Mucosa of rectum (tissue), 2 donors: Measurements from ENCODE around the gene CCDC51.

Source experiments
- H3K27ac ChIP-seq, 2 donors: one replicate each; pipeline ENCODE4 v1.7.0; 2013; ENCODE audit warnings: inconsistent platforms in 2 of 2, low read depth in 2 of 2, low read length in 2 of 2
- H3K27me3 ChIP-seq, 2 donors: one replicate each; pipeline ENCODE4 v1.7.0; 2013; ENCODE audit warnings: low read length in 2 of 2; ENCODE audit not compliant: control insufficient read depth in 2 of 2, insufficient read depth in 2 of 2
- H3K36me3 ChIP-seq, 2 donors: one replicate each; pipeline ENCODE4 v1.7.0; 2013; ENCODE audit warnings: low read length in 2 of 2; ENCODE audit not compliant: control insufficient read depth in 2 of 2, insufficient read depth in 2 of 2
- H3K4me1 ChIP-seq, 2 donors: one replicate each; pipeline ENCODE4 v1.7.0; 2013; ENCODE audit warnings: low read length in 2 of 2, mild to moderate bottlenecking in 1 of 2; ENCODE audit not compliant: control insufficient read depth in 2 of 2, insufficient read depth in 2 of 2
- H3K4me3 ChIP-seq, 2 donors: one replicate each; pipeline ENCODE4 v1.7.0; 2013; ENCODE audit warnings: low read length in 2 of 2
- H3K9ac ChIP-seq, 2 donors: one replicate each; pipeline ENCODE4 v1.7.0; 2013; ENCODE audit warnings: low read length in 2 of 2, low read depth in 1 of 2, mild to moderate bottlenecking in 1 of 2
- H3K9me3 ChIP-seq, 2 donors: one replicate each; pipeline ENCODE4 v1.7.0; 2013; ENCODE audit warnings: low read length in 2 of 2; ENCODE audit not compliant: control insufficient read depth in 2 of 2
- donor health status: healthy.
- donor health status: Normal muscosa, but diverticular disease.

CCDC51 gene

GRCh38 chr3:48456456-48456855 is 16.5 kb upstream of the CCDC51 start:
- no peaks in the 10 kb centered on the region for H3K27me3 ChIP-seq
- H3K27ac ChIP-seq: no peak overlapping the region
- no peak overlapping the region for H3K9ac ChIP-seq
- no peaks in the 10 kb centered on the region for H3K4me1 ChIP-seq
- H3K4me3 ChIP-seq: no peak overlapping the region
- no peaks in the 10 kb centered on the region for H3K9me3 ChIP-seq
- peaks cover 35 to 48% of the 10 kb centered on the region in 2 donors for H3K36me3 ChIP-seq

GRCh38 chr3:48451270-48451669 is 11.4 kb upstream of the CCDC51 start:
- Histone ChIP-seq H3K36me3 (peaks cover 8 to 12% of the 10 kb centered on the region in 2 donors), H3K27ac (no peak overlapping the region), H3K4me3 (no peak overlapping the region)

GRCh38 chr3:48446425-48447193 is 6.7 kb upstream of the CCDC51 start, which contains the start of gene ATRIP:
ATRIP (plus strand) TSS chr3:48446737; CDS start chr3:48446846, 109 bp downstream.
- Histone ChIP-seq H3K27ac (peak within 1 kb of the TSS; percentile 85 to 91), H3K9ac (peak within 1 kb of the TSS; percentile 89 to 95), H3K4me3 (peak within 1 kb of the TSS; percentile 87 to 96), H3K9me3 (no peaks in the 10 kb centered on the region), H3K27me3 (no peaks in the 10 kb centered on the region), H3K4me1 (peaks cover 18 to 19% of the 10 kb centered on the region in 2 donors), H3K36me3 (peaks cover 5 to 18% of the 10 kb centered on the region in 2 donors)

More at GRCh38 chr3:48451270-48451669, 11.4 kb upstream of the CCDC51 start:
- no peaks in the 10 kb centered on the region for H3K27me3 ChIP-seq
- no peak overlapping the region for H3K9ac ChIP-seq
- no peaks in the 10 kb centered on the region for H3K9me3 ChIP-seq
- H3K4me1 ChIP-seq: peaks cover 8 to 10% of the 10 kb centered on the region in 2 donors

- Histone ChIP-seq H3K27ac (peak overlapping the region; percentile 85 to 91), H3K9me3 (no peaks in the 10 kb centered on the region), H3K36me3 (peaks cover 5 to 19% of the 10 kb centered on the region in 2 donors), H3K4me3 (peak overlapping the region; percentile 87 to 96), H3K9ac (peak overlapping the region; percentile 89 to 95), H3K4me1 (peaks cover 23% of the 10 kb centered on the region in 2 donors), H3K27me3 (no peaks in the 10 kb centered on the region)
Measured at GRCh38 chr3:48446043-48446424, 6.1 kb upstream of the CCDC51 start.

GRCh38 chr3:48445277-48445882 is 5.5 kb upstream of the CCDC51 start:
- peaks cover 5 to 19% of the 10 kb centered on the region in 2 donors for H3K36me3 ChIP-seq
- H3K4me1 ChIP-seq: peaks cover 23% of the 10 kb centered on the region in 2 donors
- H3K27ac ChIP-seq: peak overlapping the region in 1 of 2 donors; percentile 91
- peak overlapping the region in 1 of 2 donors; percentile 96 for H3K4me3 ChIP-seq
- H3K27me3 ChIP-seq: no peaks in the 10 kb centered on the region
- H3K9ac ChIP-seq: no peak overlapping the region
- no peaks in the 10 kb centered on the region for H3K9me3 ChIP-seq

- no peaks in the 10 kb centered on the region for H3K27me3 ChIP-seq
- H3K4me1 ChIP-seq: peaks cover 19 to 21% of the 10 kb centered on the region in 2 donors
- H3K4me3 ChIP-seq: no peak overlapping the region
- no peak overlapping the region for H3K9ac ChIP-seq
- no peaks in the 10 kb centered on the region for H3K9me3 ChIP-seq
- H3K36me3 ChIP-seq: peaks cover 5 to 19% of the 10 kb centered on the region in 2 donors
- H3K27ac ChIP-seq: no peak overlapping the region
Measured at GRCh38 chr3:48441940-48442339, 2.0 kb upstream of the CCDC51 start.

- H3K27me3 ChIP-seq: no peaks in the 10 kb centered on the region
- H3K27ac ChIP-seq: peak overlapping the region; percentile 94 to 96
- peak overlapping the region; percentile 80 to 98 for H3K4me3 ChIP-seq
- peaks cover 13 to 16% of the 10 kb centered on the region in 2 donors for H3K4me1 ChIP-seq
- peak overlapping the region; percentile 88 to 92 for H3K9ac ChIP-seq
- peaks cover 5 to 19% of the 10 kb centered on the region in 2 donors for H3K36me3 ChIP-seq
- H3K9me3 ChIP-seq: no peaks in the 10 kb centered on the region
Measured at GRCh38 chr3:48440590-48440958, 655 bp upstream of the CCDC51 start.

- Histone ChIP-seq H3K27ac (no peak overlapping the region), H3K9ac (no peak overlapping the region), H3K4me1 (peaks cover 37 to 41% of the 10 kb centered on the region in 2 donors), H3K27me3 (no peaks in the 10 kb centered on the region), H3K4me3 (no peak overlapping the region), H3K36me3 (peaks cover 2 to 9% of the 10 kb centered on the region in 2 donors), H3K9me3 (no peaks in the 10 kb centered on the region)
Measured at GRCh38 chr3:48437812-48438211, 2.1 kb downstream of the CCDC51 start.

- no peaks in the 10 kb centered on the region for H3K27me3 ChIP-seq
- no peak overlapping the region for H3K4me3 ChIP-seq
- H3K4me1 ChIP-seq: peaks cover 41% of the 10 kb centered on the region in 2 donors
- H3K9ac ChIP-seq: no peak overlapping the region
- no peaks in the 10 kb centered on the region for H3K9me3 ChIP-seq
- no peak overlapping the region for H3K27ac ChIP-seq
- peaks cover 0 to 9% of the 10 kb centered on the region in 2 donors for H3K36me3 ChIP-seq
Measured at GRCh38 chr3:48436855-48437254, 3.1 kb downstream of the CCDC51 start.

- H3K27ac ChIP-seq: no peak overlapping the region
- peaks cover 37% of the 10 kb centered on the region in 2 donors for H3K4me1 ChIP-seq
- H3K4me3 ChIP-seq: no peak overlapping the region
- H3K27me3 ChIP-seq: no peaks in the 10 kb centered on the region
- no peak overlapping the region for H3K9ac ChIP-seq
- peaks cover 0 to 4% of the 10 kb centered on the region in 2 donors for H3K36me3 ChIP-seq
- H3K9me3 ChIP-seq: no peaks in the 10 kb centered on the region
Measured at GRCh38 chr3:48436477-48436787, 3.5 kb downstream of the CCDC51 start.
